HG02763 (cell line): Measurements from ENCODE around the gene SMAP1.

Experiments
- ATAC-seq: cut with Tn5 transposase; IDR thresholded peaks from one replicate; pipeline ENCODE4 v1.9.1; 2021; ENCODE audit warnings: mild to moderate bottlenecking, moderate library complexity; ENCODE audit not compliant: unreplicated experiment

Gene SMAP1

GRCh38 chr6:70680396-70680795 is 12.7 kb downstream of the SMAP1 start:
- no peak for ATAC-seq

- no peak for ATAC-seq
Measured at GRCh38 chr6:70684794-70685493, 17.3 kb downstream of the SMAP1 start.

- ATAC-seq = no peak
Measured at GRCh38 chr6:70685494-70686180, 18.0 kb downstream of the SMAP1 start.

GRCh38 chr6:70686548-70687133 is 19.0 kb downstream of the SMAP1 start:
- no peak for ATAC-seq

- ATAC-seq = no peak
Measured at GRCh38 chr6:70693887-70694286, 26.2 kb downstream of the SMAP1 start.

- no peak for ATAC-seq
Measured at GRCh38 chr6:70694371-70694770, 26.7 kb downstream of the SMAP1 start.

GRCh38 chr6:70700922-70701876 is 33.5 kb downstream of the SMAP1 start:
- ATAC-seq = no peak

- no peak for ATAC-seq
Measured at GRCh38 chr6:70705772-70706171, 38.1 kb downstream of the SMAP1 start.

- ATAC-seq = no peak
Measured at GRCh38 chr6:70706491-70707123, 38.9 kb downstream of the SMAP1 start.

GRCh38 chr6:70707893-70708292 is 40.2 kb downstream of the SMAP1 start:
- no peak for ATAC-seq

- ATAC-seq = no peak
Measured at GRCh38 chr6:70708448-70708847, 40.8 kb downstream of the SMAP1 start.

- ATAC-seq = no peak
Measured at GRCh38 chr6:70709826-70710225, 42.1 kb downstream of the SMAP1 start.

- no peak for ATAC-seq
Measured at GRCh38 chr6:70714716-70715257, 47.1 kb downstream of the SMAP1 start.

GRCh38 chr6:70717038-70717801 is 49.5 kb downstream of the SMAP1 start:
- no peak for ATAC-seq

GRCh38 chr6:70724524-70724923 is 56.8 kb downstream of the SMAP1 start:
- ATAC-seq = no peak

- ATAC-seq = no peak
Measured at GRCh38 chr6:70725817-70726415, 58.2 kb downstream of the SMAP1 start.

- ATAC-seq = no peak
Measured at GRCh38 chr6:70734381-70734780, 66.7 kb downstream of the SMAP1 start.

GRCh38 chr6:70734979-70735378 is 67.3 kb downstream of the SMAP1 start:
- ATAC-seq = no peak

- no peak for ATAC-seq
Measured at GRCh38 chr6:70735513-70735912, 67.8 kb downstream of the SMAP1 start.
